OCI-LY3 (cell line): ENCODE results near the gene PDX1.

Source experiments
- H2AFZ ChIP-seq: fragments of 200-600, 300-600 bp; shearing (Covaris generic); 2 replicates; pipeline ENCODE4 v1.6.0; 2014; ENCODE audit warnings: antibody characterized with exemption, low read depth, low read length
- H3K27ac ChIP-seq: fragments of 200-600, 300-600 bp; sonication (generic); 2 replicates; pipeline ENCODE4 v1.5.1; 2014; ENCODE audit warnings: mild to moderate bottlenecking, low read length, moderate library complexity, mixed read lengths
- H3K27me3 ChIP-seq: fragments of 200-600, 300-600 bp; sonication (generic); 2 replicates; pipeline ENCODE4 v1.6.1; 2014; ENCODE audit warnings: low read depth, low read length, mixed read lengths
- H3K36me3 ChIP-seq: fragments of 200-600, 300-600 bp; sonication (generic); replicated peaks from 2 replicates; pipeline ENCODE3; 2014; ENCODE audit warnings: low read depth, low read length, mixed read lengths
- H3K4me1 ChIP-seq: fragments of 300-600, 200-600 bp; sonication (generic); 2 replicates; pipeline ENCODE4 v1.6.1; 2014; ENCODE audit warnings: low read length, mixed read lengths
- H3K4me2 ChIP-seq: fragments of 200-600, 300-600 bp; sonication (generic); 2 replicates; pipeline ENCODE4 v1.6.1; 2014; ENCODE audit warnings: low read length, mixed read lengths
- H3K4me3 ChIP-seq: fragments of 300-600, 200-600 bp; sonication (generic); 2 replicates; pipeline ENCODE4 v1.5.1; 2014; ENCODE audit warnings: antibody characterized with exemption, mild to moderate bottlenecking, low read length, moderate library complexity
- H3K79me2 ChIP-seq: fragments of 300-600, 200-600 bp; shearing (Covaris generic); 2 replicates; pipeline ENCODE4 v1.6.1; 2014; ENCODE audit warnings: mild to moderate bottlenecking, low read length, mixed read lengths
- H3K9ac ChIP-seq: fragments of 300-600, 200-600 bp; shearing (Covaris generic); 2 replicates; pipeline ENCODE4 v1.6.0; 2014; ENCODE audit warnings: mild to moderate bottlenecking, low read length, moderate library complexity
- H3K9me3 ChIP-seq: fragments of 200-600, 300-600 bp; shearing (Covaris generic); 2 replicates; pipeline ENCODE4 v1.6.1; 2014; ENCODE audit warnings: low read length, mixed read lengths; ENCODE audit not compliant: insufficient read depth
- H4K20me1 ChIP-seq: fragments of 200-600, 300-600 bp; sonication (generic); 2 replicates; pipeline ENCODE4 v1.6.1; 2016; ENCODE audit warnings: low read length, mixed read lengths; ENCODE audit not compliant: insufficient read depth
- CTCF ChIP-seq: fragments of 200-600, 300-600 bp; sonication (generic); IDR thresholded peaks from 2 replicates; pipeline ENCODE4 v1.5.1; 2014; ENCODE audit warnings: antibody characterized with exemption, low read length, low read depth
- EZH2phosphoT487 ChIP-seq: fragments of 200-600 bp; shearing (Covaris generic); IDR thresholded peaks from 2 replicates; pipeline ENCODE4 v1.6.1; 2018; ENCODE audit warnings: antibody characterized with exemption, mixed run types, low read depth

Gene PDX1

DNA sequence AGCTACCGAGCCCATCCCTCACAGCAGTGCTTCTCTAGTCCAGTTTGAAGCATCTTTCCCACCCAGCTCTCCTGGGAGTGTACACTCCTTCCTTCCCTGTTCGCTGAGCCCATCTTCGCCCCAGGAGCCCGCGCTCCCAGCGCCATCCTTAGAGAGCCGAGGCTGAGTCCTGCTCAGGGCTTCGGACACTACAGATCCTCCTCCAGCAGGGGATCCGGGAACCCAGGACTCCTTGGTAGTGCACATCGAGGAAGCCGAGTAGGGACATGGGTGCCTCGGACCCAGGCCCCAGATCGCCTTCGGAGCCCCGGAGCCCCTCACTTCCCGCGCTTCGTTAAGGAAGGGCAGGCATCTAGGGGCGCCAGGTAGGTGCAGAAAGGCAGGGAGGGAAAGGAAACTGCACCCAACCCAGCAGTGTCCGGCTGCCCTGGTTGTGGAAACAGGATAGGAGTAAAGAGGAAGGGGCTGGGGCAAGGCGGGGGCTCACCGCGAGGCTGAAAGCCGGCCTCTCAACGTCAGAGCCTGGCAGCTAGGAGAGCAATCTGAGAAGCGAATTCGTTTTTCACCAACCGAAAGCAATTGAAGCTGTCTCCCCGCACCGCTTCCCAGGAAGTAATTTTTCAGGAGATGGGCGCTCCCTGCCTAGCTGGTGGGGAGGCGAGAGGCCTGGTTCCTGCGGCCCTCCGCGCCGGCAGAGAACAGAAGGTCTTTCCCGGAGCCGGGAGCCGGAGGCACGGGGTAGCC lies 1.0 kb downstream of the PDX1 start:
- no peaks in the 10 kb centered on the region for H3K79me2 ChIP-seq
- H3K4me2 ChIP-seq = no peak overlapping the region
- no peak overlapping the region for H3K4me3 ChIP-seq
- no peaks in the 10 kb centered on the region for H3K36me3 ChIP-seq
- H3K4me1 ChIP-seq = no peaks in the 10 kb centered on the region
- H3K9ac ChIP-seq = no peak overlapping the region
- no peaks in the 10 kb centered on the region; the same call in 1 of the 2 replicates for H3K9me3 ChIP-seq
- TF ChIP-seq EZH2phosphoT487 = no peak
- H4K20me1 ChIP-seq = no peaks in the 10 kb centered on the region
- H3K27ac ChIP-seq = no peak overlapping the region
- H3K27me3 ChIP-seq = no peaks in the 10 kb centered on the region; the same call in 1 of the 2 replicates
- no peak overlapping the region for H2AFZ ChIP-seq

GRCh38 chr13:27921421-27921960 lies 1.7 kb downstream of the PDX1 start:
- no peak overlapping the region for H3K4me3 ChIP-seq
- H3K4me2 ChIP-seq = no peak overlapping the region
- no peaks in the 10 kb centered on the region for H3K4me1 ChIP-seq
- no peaks in the 10 kb centered on the region for H3K79me2 ChIP-seq
- TF ChIP-seq CTCF (no peak), EZH2phosphoT487 (no peak)
- H3K27ac ChIP-seq = no peak overlapping the region
- H3K9ac ChIP-seq = no peak overlapping the region
- no peaks in the 10 kb centered on the region for H3K36me3 ChIP-seq
- no peaks in the 10 kb centered on the region for H4K20me1 ChIP-seq
- H3K27me3 ChIP-seq = no peaks in the 10 kb centered on the region; the same call in 1 of the 2 replicates
- H2AFZ ChIP-seq = no peak overlapping the region
- no peaks in the 10 kb centered on the region; the same call in 1 of the 2 replicates for H3K9me3 ChIP-seq

DNA sequence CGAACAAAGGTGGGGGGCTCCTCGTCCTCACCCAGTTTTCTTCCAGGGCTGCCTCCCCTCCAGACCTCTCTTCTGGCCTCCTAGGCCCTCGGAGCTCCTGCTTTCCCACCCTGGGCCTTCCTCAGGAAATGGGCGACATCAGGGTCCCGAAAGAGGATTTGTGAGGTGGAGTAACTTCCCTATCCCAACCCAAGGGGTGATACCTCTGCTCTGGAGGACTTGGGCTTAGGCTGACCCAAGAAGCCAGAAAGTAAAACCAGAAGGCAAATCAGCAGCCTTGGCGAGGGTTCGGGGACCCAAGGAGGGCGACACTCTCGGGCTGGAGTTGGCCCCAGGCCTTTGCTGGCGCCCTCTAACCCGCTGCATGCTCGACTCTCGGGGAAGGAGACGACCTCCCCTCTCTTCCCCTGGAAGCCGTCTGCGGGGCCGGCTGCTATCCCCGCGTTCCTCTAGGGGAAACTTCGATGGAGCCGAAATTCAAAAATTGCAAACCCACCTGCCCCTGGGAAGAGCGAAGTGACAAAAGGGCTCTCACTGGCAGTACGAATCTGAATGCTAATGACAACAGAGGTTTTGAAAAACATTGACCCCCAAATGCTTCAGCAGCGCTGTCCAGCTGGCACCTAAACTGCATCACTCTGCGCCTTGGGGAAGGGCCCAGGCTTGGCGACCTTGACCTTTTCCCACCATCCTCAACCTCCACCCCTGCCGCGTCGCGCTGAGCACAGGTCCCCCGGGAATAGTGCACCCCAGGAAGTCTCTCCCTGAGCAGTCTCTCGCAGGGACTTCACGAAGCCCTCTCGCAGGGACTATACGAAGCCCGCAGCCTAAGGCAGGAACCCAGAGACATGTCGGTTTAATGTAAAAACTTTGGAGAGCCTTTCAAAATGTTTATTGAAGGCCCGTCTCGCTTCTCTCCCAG lies 2.4 kb downstream of the PDX1 start:
- Histone ChIP-seq H3K9me3 (no peaks in the 10 kb centered on the region; the same call in 1 of the 2 replicates), H3K27ac (no peak overlapping the region), H3K4me1 (no peaks in the 10 kb centered on the region), H3K79me2 (no peaks in the 10 kb centered on the region), H3K36me3 (no peaks in the 10 kb centered on the region), H3K4me3 (no peak overlapping the region), H4K20me1 (no peaks in the 10 kb centered on the region), H2AFZ (no peak overlapping the region), H3K9ac (no peak overlapping the region), H3K27me3 (no peaks in the 10 kb centered on the region; the same call in 1 of the 2 replicates), H3K4me2 (no peak overlapping the region)
- no peak for TF ChIP-seq CTCF
- TF ChIP-seq EZH2phosphoT487 = no peak

DNA sequence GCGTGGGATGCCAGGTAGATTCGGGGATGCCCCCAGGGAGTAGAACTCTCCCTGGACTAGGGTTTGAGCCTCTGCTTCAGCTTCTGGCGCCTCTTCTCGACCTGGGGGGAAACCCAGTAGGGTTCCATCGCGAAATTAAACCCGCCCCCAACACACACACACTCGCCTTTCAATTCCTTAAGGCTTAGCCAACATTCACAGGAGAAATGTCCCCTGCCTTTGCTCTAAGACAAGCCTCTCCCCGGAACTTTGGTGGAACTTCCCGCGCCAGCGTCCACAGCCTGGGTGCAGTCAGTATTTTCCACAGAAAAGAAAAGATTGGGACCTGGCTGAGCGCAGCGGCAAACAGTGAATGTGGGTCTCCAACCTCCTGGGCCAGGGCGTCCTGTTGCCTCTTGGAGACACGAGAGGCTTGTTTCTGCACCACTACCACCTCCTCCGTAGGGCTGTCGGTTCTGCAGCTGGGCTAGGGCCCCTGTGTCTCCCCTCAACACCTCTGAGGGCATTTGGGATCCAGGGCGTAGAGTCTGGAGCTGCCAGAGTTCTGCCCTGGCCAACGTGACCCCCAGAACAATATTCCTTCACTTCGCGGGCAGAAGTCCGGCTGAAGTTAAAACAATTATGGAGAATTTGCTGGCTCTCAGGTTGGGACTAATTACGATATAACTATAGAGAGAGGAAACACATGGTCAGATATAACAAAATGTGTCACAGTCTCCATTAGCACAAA lies 3.2 kb downstream of the PDX1 start:
- Histone ChIP-seq H3K4me1 (no peaks in the 10 kb centered on the region), H2AFZ (no peak overlapping the region), H3K36me3 (no peaks in the 10 kb centered on the region), H4K20me1 (no peaks in the 10 kb centered on the region), H3K4me3 (no peak overlapping the region), H3K9me3 (no peaks in the 10 kb centered on the region; the same call in 1 of the 2 replicates), H3K79me2 (no peaks in the 10 kb centered on the region), H3K27ac (no peak overlapping the region), H3K27me3 (no peaks in the 10 kb centered on the region; the same call in 1 of the 2 replicates), H3K4me2 (no peak overlapping the region), H3K9ac (no peak overlapping the region)
- TF ChIP-seq EZH2phosphoT487 (no peak), CTCF (no peak)
